Stimulated activated CD4-positive, alpha-beta T cell treated with anti-CD3 and anti-CD28 coated beads, Interleukin-2, amount 100 ng/mL, for 4 hours (primary cell): ENCODE data around the gene POLH.
"Not testable (repeated sequence)": the region's sequence is repeated elsewhere in the genome, so short reads cannot be mapped to it uniquely, and the experiment has no call there.

Experiments
- DNase-seq: peaks from one replicate; pipeline ENCODE4 v3.0.0-alpha.2; 2020; ENCODE audit warnings: low read depth

POLH gene

DNA sequence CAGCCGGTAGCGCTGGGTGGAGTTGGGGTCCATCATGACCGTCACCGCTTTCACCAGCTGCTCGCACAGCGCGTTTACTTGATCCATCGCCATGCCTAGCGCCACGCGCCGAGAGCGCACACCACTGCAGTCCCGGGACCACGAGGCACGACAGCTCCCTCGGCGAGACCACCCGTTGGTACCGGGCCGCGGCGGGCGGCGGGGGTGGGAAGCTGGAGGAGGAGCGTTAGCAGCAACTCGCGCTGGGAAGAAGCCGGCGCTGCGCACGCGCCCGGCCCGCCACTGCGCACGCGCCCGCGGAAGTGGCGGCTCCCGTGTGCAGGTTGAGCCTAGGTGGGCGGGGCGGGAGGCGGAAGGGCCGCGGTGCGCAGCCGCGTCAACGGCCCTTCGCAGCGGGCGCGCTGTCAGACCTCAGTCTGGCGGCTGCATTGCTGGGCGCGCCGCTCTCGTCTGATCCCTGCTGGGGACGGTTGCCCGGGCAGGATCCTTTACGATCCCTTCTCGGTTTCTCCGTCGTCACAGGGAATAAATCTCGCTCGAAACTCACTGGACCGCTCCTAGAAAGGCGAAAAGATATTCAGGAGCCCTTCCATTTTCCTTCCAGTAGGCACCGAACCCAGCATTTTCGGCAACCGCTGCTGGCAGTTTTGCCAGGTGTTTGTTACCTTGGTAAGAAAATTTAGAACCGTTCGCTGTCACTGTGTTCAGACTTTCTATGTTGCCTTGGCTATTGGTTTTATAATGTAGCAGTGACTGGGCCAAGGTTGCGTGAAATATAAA, at the start of gene POLH, which contains the start of gene XPO5:
POLH (plus strand) TSS at position 414 of the 780 bp plus-strand sequence. CDS start 6,135 bp downstream, outside the sequence.
XPO5 (minus strand) TSS at position 267 of the 780 bp plus-strand sequence; CDS start at position 93, 174 bp downstream.
- peak; percentile 90 for DNase-seq

DNA sequence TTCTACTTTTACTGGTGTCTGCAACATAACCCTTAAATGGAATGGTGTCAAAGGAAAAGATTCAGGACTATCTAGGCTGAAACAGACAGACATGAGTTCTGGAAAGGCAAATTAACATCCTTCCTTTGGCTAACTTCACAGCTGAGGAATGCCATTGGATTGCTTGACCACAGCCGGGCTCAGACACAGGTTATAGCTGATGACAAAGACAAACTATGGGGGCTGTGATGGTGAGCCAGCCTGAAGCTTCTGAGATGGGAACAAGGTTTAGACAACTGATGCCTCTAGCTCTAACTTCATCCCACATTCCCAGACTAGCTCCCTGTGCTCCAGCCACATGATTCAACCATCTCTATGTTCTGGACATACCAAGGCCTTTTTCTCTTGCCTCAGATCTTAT, 43.8 kb upstream of the POLH start:
- DNase-seq = no peak

GRCh38 chr6:43538986-43539385, 37.0 kb upstream of the POLH start:
- DNase-seq = not testable (repeated sequence)

DNA sequence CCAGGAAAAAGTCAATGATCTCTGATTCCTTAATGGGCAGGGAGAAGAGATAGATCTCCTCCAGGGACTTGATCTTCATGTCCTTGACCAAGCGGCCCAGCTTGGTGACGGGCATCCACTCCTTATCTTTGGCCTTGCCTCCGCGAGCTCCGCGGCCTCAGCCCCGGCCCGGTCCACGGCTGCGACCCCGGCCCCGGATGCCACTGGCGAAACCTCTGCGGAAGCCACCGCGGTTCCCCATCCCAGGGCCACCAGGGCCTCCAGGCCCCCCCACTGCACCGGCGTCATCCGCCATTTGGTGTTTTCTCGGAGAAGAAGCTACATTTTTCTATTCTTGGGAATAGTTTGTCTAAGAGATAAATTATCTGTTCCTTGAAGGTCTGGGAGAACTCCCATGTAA, 36.6 kb upstream of the POLH start:
- not testable (repeated sequence) for DNase-seq

- no peak for DNase-seq
These were observed 35.5 kb upstream of the POLH start for GRCh38 chr6:43540507-43540906.

DNA sequence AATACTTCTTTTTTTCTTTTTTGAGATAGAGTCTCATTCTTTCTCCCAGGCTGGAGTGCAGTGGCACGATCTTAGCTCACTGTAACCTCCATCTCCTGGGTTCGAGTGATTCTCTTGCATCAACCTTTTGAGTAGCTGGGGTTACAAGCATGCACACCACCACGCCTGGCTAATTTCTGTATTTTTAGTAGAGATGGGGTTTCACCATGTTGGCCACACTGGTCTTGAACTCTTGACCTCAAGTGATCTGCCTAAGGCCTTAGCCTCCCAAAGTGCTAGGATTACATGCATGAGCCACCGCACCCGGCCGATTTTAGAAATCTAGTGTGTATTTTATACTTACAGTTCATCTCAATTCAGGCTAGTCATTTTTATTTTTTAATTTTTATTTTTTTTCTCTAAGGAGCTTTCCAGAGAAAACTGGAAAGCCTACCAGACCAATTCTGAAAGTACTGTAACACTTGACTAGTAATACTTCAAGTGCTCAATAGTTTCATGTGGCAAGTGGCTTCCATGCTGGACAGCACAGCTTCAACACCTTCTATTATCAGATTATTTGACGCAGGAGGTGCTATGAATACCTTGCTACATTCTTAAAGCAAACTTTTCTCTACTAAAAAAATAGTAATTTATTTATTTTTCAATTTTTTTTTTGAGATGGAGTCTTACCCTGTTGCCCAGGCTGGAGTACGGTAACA, 34.1 kb upstream of the POLH start:
- DNase-seq = no peak

- no peak for DNase-seq
These were observed 31.5 kb upstream of the POLH start for GRCh38 chr6:43544461-43544860.

GRCh38 chr6:43547222-43547621, 28.8 kb upstream of the POLH start:
- no peak for DNase-seq

DNA sequence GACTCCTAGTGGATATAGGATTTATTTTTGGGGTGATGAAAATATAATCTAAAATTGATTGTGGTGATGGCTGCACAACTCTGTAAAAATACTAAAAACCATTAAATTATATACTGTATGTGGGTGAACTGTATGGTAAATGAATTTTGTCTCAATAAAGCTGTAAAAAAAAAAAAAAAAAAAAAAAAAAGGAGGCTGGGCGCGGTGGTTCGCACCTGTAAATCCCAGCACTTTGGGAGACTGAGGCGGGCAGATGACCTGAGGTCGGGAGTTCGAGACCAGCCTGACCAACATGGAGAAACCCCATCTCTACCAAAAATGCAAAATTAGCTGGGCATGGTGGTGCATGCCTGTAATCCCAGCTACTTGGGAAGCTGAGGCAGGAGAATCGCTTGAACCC, 18.4 kb upstream of the POLH start:
- not testable (repeated sequence) for DNase-seq

DNA sequence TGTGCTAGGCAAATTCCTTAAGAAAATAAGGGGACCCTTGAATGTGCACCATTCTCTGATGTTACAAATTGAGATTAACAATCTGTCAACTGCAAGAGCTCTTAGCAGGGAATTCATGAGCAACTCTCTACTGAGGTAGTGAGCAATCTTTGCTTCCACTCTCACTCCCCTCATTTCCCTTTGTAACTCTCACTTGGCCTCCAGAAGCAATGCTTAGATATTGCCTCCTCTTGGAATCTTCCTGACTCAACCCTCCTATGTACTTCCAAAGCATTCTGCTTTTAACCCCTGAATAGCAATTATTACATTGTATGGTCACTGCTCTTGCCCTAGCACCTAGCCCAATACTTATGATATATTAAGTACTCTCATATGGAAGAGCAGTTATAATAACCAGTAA, 16.7 kb upstream of the POLH start:
- no peak for DNase-seq

GRCh38 chr6:43570876-43571441, 5.0 kb upstream of the POLH start:
- DNase-seq = no peak

DNA sequence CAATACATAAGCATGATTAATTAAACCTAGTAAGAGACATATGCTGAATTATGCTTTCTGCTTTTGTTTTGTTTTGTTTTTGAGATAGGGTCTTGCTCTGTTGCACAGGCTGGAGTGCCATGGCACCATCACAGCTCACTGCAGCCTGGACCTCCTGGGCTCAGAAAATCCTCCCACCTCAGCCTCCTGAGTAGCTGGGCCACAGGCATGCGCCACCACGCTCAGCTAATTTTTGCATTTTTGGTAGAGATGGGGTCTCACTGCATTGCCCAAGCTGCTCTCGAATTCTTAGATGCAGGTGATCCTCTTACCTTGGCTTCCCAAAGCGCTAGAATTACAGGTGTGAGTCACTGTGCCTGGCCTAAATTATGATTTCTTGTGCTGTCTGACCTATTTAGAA, 4.0 kb upstream of the POLH start:
- no peak for DNase-seq

GRCh38 chr6:43575105-43575771, 747 bp upstream of the POLH start:
- peak; percentile 16 for DNase-seq

GRCh38 chr6:43578748-43579147, 2.8 kb downstream of the POLH start:
- no peak for DNase-seq

GRCh38 chr6:43579171-43579570, 3.2 kb downstream of the POLH start:
- no peak for DNase-seq

GRCh38 chr6:43582911-43583310, 6.9 kb downstream of the POLH start:
- no peak for DNase-seq

- no peak for DNase-seq
These were observed 9.0 kb downstream of the POLH start for GRCh38 chr6:43584892-43585570.

DNA sequence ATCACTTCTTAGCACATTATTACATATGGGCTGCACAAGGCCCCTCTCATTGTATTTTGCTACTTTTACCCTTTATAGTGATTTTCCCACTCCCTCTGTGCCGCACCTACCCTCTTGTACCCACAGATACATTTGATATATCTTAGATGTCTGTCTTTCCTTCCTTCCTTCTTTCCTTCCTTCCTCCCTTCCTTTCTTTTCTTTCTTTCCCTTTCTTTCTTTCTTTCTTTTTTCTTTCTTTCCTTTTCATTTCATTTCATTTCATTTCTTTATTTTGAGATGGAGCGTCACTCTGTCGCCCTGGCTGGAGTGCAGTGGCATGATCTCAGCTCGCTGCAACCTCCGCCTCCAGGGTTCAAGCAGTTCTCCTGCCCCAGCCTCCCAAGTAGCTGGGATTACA, 12.2 kb downstream of the POLH start:
- no peak for DNase-seq

GRCh38 chr6:43589564-43589963, 13.6 kb downstream of the POLH start:
- not testable (repeated sequence) for DNase-seq

- DNase-seq = no peak
These were observed 18.0 kb downstream of the POLH start for GRCh38 chr6:43593938-43594337.

GRCh38 chr6:43600595-43600994, 24.6 kb downstream of the POLH start:
- no peak for DNase-seq

- no peak for DNase-seq
These were observed 28.2 kb downstream of the POLH start for GRCh38 chr6:43604174-43604573.
